Endothelial cell of umbilical vein (primary cell): ENCODE data around the gene DIO1.
"Not testable (repeated sequence)": the region's sequence is repeated elsewhere in the genome, so short reads cannot be mapped to it uniquely, and the experiment has no call there.

Source experiments
- CTCF ChIP-seq, 2 donors: IDR thresholded peaks; 1 replicate in 1 of 2; 2 replicates in 1 of 2; pipeline ENCODE4 v1.5.1; 2011; ENCODE audit warnings: low read length in 2 of 2, mild to moderate bottlenecking in 2 of 2, moderate library complexity in 2 of 2, control low read depth in 1 of 2, inconsistent platforms in 1 of 2, low read depth in 1 of 2; ENCODE audit not compliant: insufficient read depth in 1 of 2; ENCODE audit errors: extremely low read depth in 1 of 2
- JUN ChIP-seq: IDR thresholded peaks from 2 replicates; pipeline ENCODE4 v1.6.1; 2011; ENCODE audit warnings: borderline replicate concordance, low read depth; ENCODE audit not compliant: insufficient read length, insufficient read depth
- POLR2AphosphoS5 ChIP-seq: IDR thresholded peaks from 2 replicates; pipeline ENCODE4 v1.6.1; 2012; ENCODE audit warnings: low read depth, mild to moderate bottlenecking, control low read depth, low read length, moderate library complexity; ENCODE audit not compliant: insufficient read depth

DNA sequence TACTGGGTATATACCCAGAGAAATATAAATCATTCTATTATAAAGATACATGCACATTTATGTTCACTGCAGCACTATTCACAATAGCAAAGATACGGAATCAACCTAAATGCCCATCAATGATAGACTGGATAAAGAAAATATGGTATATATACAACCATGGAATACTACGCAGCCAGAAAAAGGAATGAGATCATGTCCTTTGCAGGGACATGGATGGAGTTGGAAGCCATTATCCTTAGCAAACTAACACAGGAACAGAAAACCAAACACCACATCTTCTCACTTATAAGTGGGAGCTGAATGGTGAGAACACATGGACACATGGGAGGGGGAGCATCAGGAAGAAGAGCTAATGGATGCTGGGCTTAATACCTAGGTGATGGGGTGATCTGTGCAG lies 12.1 kb upstream of the DIO1 start:
- TF ChIP-seq JUN; CTCF (IDR thresholded peaks at IDR 0.05; ENCODE audit: extremely low read depth in 1 of 2, insufficient read depth in 1 of 2, low read depth in 1 of 2, low read length in 2 of 2); POLR2AphosphoS5: not testable (repeated sequence)
